Thyroid gland (tissue), 4 donors: ENCODE data around the gene NFATC4. TPM values are rescaled to one million over a fixed set of nuclear protein-coding genes. Genes with fewer than 3 reads are reported as not detected.

ENCODE experiments used
- DNase-seq, 2 donors: peaks; one replicate each; pipeline ENCODE4 v3.0.0-alpha.2; 2019
- H3K27ac ChIP-seq, 3 donors: fragments of 200-600 bp; sonication (generic); 1 replicate in 2 of 3; 2 replicates in 1 of 3; pipeline ENCODE4 v1.5.1; 2016 to 2019; ENCODE audit warnings: mild to moderate bottlenecking in 1 of 3, moderate library complexity in 1 of 3
- H3K27me3 ChIP-seq: fragments of 200-600 bp; sonication (generic); one replicate; pipeline ENCODE4 v1.5.1; 2019
- H3K36me3 ChIP-seq, 2 donors: fragments of 200-600 bp; sonication (generic); one replicate each; pipeline ENCODE4 v1.5.1; 2016 to 2019
- H3K4me1 ChIP-seq, 2 donors: fragments of 200-600 bp; sonication (generic); one replicate each; pipeline ENCODE4 v1.5.1; 2017 to 2019
- H3K4me3 ChIP-seq, 3 donors: fragments of 200-600 bp; sonication (generic); replicated peaks in 1 of 3; 1 replicate in 2 of 3; 2 replicates in 1 of 3; pipeline ENCODE4 v1.5.1; 2016; ENCODE audit warnings: mild to moderate bottlenecking in 1 of 3
- H3K9me3 ChIP-seq: fragments of 200-600 bp; sonication (generic); one replicate; pipeline ENCODE4 v1.5.1; 2017
- POLR2A ChIP-seq, 2 donors: fragments of 450-650 bp; IDR thresholded peaks; one replicate each; pipeline ENCODE4 v1.6.1; 2017; ENCODE audit warnings: antibody characterized with exemption in 2 of 2, mild to moderate bottlenecking in 2 of 2, moderate library complexity in 1 of 2
- WGBS, 2 donors: methylation state at CpG; one replicate each; pipeline ENCODE4 v1.1.5; 2017; 5-methylcytosine and 5-hydroxymethylcytosine counted together
- intact Hi-C: fragments of 100-400 bp; cut with DNase I; formaldehyde crosslinking; loops from one replicate; pipeline ENCODE4 v1.15.1; 2023
- total RNA-seq, 4 donors: library from RNA; depleted of rRNA; stranded (reverse); fragments of >200 nt; gene quantifications; one replicate each; pipeline ENCODE4 v1.2.3, GENCODE V29; 2016
- TF ChIP-seq, protein P1 (sequence below), 6 experiments: fragments of 200-600 bp in 3 of 6; fragments of 450-650 bp in 3 of 6; sonication (generic) in 3 of 6; IDR thresholded peaks; one replicate each; pipeline ENCODE4 v1.5.1; 2016 to 2019; ENCODE audit warnings: antibody characterized with exemption in 6 of 6, mild to moderate bottlenecking in 2 of 6, inconsistent platforms in 1 of 6, moderate library complexity in 1 of 6

Gene NFATC4
- total RNA-seq, 4 donors from 2014 or later, result 19.4 to 41.3 (median 38.6) TPM

DNA sequence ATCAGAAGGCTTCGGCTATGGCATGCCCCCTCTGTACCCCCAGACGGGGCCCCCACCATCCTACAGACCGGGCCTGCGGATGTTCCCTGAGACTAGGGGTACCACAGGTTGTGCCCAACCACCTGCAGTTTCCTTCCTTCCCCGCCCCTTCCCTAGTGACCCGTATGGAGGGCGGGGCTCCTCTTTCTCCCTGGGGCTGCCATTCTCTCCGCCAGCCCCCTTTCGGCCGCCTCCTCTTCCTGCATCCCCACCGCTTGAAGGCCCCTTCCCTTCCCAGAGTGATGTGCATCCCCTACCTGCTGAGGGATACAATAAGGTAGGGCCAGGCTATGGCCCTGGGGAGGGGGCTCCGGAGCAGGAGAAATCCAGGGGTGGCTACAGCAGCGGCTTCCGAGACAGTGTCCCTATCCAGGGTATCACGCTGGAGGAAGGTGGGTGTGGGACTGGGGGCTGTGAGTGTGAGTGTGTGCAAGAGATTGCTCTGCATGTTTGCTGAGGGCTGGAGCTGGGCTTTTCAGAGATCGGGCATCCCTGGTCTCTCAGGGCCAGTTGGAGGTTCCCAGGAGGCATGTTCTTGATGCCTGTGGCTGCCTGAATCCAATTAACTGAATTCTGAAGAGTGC, 8.6 kb downstream of the NFATC4 start:
- no peaks in the 10 kb centered on the region for H3K36me3 ChIP-seq
- TF ChIP-seq, protein P1, sequence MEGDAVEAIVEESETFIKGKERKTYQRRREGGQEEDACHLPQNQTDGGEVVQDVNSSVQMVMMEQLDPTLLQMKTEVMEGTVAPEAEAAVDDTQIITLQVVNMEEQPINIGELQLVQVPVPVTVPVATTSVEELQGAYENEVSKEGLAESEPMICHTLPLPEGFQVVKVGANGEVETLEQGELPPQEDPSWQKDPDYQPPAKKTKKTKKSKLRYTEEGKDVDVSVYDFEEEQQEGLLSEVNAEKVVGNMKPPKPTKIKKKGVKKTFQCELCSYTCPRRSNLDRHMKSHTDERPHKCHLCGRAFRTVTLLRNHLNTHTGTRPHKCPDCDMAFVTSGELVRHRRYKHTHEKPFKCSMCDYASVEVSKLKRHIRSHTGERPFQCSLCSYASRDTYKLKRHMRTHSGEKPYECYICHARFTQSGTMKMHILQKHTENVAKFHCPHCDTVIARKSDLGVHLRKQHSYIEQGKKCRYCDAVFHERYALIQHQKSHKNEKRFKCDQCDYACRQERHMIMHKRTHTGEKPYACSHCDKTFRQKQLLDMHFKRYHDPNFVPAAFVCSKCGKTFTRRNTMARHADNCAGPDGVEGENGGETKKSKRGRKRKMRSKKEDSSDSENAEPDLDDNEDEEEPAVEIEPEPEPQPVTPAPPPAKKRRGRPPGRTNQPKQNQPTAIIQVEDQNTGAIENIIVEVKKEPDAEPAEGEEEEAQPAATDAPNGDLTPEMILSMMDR (IDR thresholded peaks at IDR 0.05), result no peak
- TF ChIP-seq POLR2A (IDR thresholded peaks at IDR 0.05), result no peak
- peaks cover 8 to 31% of the 10 kb centered on the region in 2 donors for H3K4me1 ChIP-seq
- intact Hi-C loops, result no loop called here
- no peak for DNase-seq
- H3K27me3 ChIP-seq, result no peaks in the 10 kb centered on the region
- whole genome bisulfite sequencing, 2 donors, result 77 to 79% methylated on average over 16 of the region's 16 CpGs
- no peaks in the 10 kb centered on the region for H3K9me3 ChIP-seq
- H3K4me3 ChIP-seq, result no peak overlapping the region
- peak overlapping the region in 1 of 3 donors; percentile 48 for H3K27ac ChIP-seq

DNA sequence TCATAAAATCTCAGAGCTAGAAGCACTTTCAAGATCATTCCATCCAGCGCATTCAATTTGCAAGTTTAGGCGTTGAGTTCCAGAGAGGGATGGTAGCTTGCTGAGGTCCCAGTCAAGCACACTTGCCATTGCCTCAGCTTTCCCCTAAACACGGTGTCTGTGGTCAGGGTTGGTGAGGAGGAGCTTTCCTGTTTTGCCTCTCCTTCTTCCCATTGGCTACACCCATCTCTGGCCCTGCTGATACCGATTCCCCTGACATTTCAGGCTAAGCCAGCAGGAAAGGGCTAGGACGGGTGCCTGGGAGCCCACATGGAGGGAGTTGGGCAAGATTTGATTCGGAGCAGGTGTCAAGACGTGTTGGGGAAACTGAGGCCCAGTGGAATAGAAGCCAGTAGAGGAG, 9.1 kb downstream of the NFATC4 start:
- H3K27me3 ChIP-seq, result no peaks in the 10 kb centered on the region
- no peak overlapping the region for H3K4me3 ChIP-seq
- peaks cover 8 to 37% of the 10 kb centered on the region in 2 donors for H3K4me1 ChIP-seq
- TF ChIP-seq POLR2A (IDR thresholded peaks at IDR 0.05), result no peak
- TF ChIP-seq, protein P1 (IDR thresholded peaks at IDR 0.05), result no peak
- intact Hi-C loops, result no loop called here
- H3K9me3 ChIP-seq, result no peaks in the 10 kb centered on the region
- no peak for DNase-seq
- 75 to 82% methylated on average over 7 of the region's 7 CpGs for whole genome bisulfite sequencing, 2 donors
- peak overlapping the region in 1 of 3 donors; percentile 48 for H3K27ac ChIP-seq
- no peaks in the 10 kb centered on the region for H3K36me3 ChIP-seq

DNA sequence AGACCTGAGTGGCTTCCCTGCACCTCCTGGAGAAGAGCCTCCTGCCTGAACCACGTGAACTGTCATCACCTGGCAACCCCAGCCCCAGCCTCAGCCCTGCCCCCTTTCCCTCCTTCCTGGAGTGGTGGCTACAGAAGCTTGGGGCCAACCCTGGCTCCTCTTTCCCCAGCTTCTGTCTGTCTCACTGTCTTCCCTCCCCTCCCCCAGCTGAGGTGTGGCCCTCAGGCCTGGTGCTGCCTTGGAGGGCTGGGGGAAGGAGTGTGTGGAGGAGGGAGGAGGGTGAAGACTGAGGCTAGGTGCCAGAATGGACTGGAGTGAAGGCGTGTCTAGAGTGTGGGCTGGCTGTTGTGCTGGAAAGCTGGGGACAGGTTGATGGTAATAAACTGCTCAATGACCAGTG, 9.7 kb downstream of the NFATC4 start:
- Histone ChIP-seq H3K9me3 (no peaks in the 10 kb centered on the region), H3K4me1 (peaks cover 8 to 38% of the 10 kb centered on the region in 2 donors), H3K4me3 (no peak overlapping the region), H3K27me3 (no peaks in the 10 kb centered on the region), H3K36me3 (no peaks in the 10 kb centered on the region), H3K27ac (peak overlapping the region in 2 of 3 donors; percentile 35 to 48)
- whole genome bisulfite sequencing, 2 donors, result 16 to 34% methylated on average over 2 of the region's 2 CpGs
- peak; percentile 70 to 86 for DNase-seq
- TF ChIP-seq POLR2A (IDR thresholded peaks at IDR 0.05), result no peak
- TF ChIP-seq, protein P1 (IDR thresholded peaks at IDR 0.05), result no peak
- intact Hi-C loops, result no loop called here

DNA sequence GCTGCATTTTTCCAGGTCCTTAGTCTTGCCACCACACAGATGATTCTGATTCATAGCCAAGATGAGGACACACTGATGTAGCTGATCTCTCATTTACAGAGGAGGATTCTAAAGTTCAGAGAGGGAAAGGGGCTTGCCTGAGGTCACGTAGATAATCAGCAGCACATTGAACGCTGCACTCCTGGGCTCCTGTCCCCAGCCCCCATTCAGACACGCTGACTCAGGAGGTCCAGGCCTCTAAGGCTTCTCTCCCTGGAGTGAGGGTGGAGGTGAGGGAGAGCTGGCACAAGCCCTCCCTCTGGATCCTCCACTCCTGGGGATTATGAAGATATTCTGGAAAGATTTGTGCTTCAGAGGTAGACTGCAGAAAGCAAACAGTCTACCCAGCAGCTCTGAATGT, 10.3 kb downstream of the NFATC4 start:
- Histone ChIP-seq H3K9me3 (no peaks in the 10 kb centered on the region), H3K4me3 (no peak overlapping the region), H3K36me3 (no peaks in the 10 kb centered on the region), H3K27ac (peak overlapping the region; percentile 26 to 48 (median 35)), H3K4me1 (peaks cover 8 to 38% of the 10 kb centered on the region in 2 donors), H3K27me3 (no peaks in the 10 kb centered on the region)
- intact Hi-C loops, result no loop called here
- TF ChIP-seq POLR2A (IDR thresholded peaks at IDR 0.05), result no peak
- TF ChIP-seq, protein P1 (IDR thresholded peaks at IDR 0.05), result no peak
- WGBS, 2 donors, result 72 to 90% methylated on average over 3 of the region's 3 CpGs
- no peak for DNase-seq

DNA sequence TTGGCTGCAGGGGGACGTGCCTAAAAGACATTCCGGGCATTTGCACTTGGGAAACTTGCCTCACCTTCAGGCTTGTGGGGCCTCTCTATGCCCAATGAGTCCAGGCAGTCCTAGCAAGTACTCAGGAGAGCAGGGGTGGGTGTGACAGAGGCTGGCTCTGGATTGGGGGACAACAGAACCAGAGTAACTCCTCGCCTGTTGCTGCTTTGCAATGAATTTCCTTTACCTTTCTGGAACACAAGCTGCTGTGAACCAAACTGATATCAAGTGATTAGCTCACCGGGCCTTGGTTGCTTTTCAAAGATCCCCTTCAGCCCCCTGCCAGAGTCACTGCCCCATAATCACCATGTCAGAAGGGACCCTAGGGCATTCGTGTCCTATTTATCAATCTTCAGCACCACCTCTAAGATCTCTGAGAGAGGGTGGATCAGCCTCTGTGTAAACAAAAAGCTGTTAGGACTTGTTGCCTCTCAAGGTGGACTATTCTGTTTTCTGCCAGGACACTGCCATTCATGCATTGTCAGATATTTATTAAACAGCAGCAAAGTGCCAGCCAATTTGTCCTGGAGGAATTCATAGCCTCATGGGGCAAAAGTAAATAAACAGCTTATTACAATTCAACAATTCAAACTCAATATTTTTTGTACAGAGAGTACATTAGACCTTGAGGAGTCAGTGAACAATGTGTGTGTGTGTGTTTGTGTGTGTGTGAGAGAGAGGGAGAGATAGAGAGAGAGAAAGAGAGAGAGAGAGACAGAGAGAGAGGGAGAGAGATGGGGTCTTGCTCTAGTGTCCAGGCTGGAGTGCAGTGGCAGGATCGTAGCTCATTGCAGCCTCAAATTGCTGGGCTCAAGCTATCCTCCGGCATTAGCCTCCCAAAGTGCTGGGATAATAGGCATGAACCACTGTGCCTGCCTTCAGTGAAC, 11.3 kb downstream of the NFATC4 start:
- Histone ChIP-seq H3K9me3 (no peaks in the 10 kb centered on the region), H3K4me1 (peaks cover 8 to 38% of the 10 kb centered on the region in 2 donors), H3K27ac (peak overlapping the region in 1 of 3 donors; percentile 26), H3K36me3 (no peaks in the 10 kb centered on the region), H3K27me3 (no peaks in the 10 kb centered on the region), H3K4me3 (no peak overlapping the region)
- TF ChIP-seq POLR2A (IDR thresholded peaks at IDR 0.05), result no peak
- TF ChIP-seq, protein P1 (IDR thresholded peaks at IDR 0.05), result no peak
- WGBS, 2 donors, result 77 to 88% methylated on average over 6 to 7 of the region's 7 CpGs
- intact Hi-C loops, result no loop called here
- DNase-seq, result no peak
